HG03442 (cell line): ENCODE data around the gene CGNL1.

Experiments used
- ATAC-seq: cut with Tn5 transposase; IDR thresholded peaks from one replicate; pipeline ENCODE4 v1.9.1; 2021; ENCODE audit warnings: mild to moderate bottlenecking, moderate library complexity; ENCODE audit not compliant: unreplicated experiment

CGNL1 gene

GRCh38 chr15:57455929-57456328 is 79.6 kb downstream of the CGNL1 start:
- ATAC-seq = no peak

GRCh38 chr15:57456559-57456958 is 80.3 kb downstream of the CGNL1 start:
- no peak for ATAC-seq

- ATAC-seq = no peak
These were observed 81.4 kb downstream of the CGNL1 start for GRCh38 chr15:57457726-57458125.

GRCh38 chr15:57458356-57458781 is 82.1 kb downstream of the CGNL1 start:
- no peak for ATAC-seq

- ATAC-seq = no peak
These were observed 84.0 kb downstream of the CGNL1 start for GRCh38 chr15:57460208-57460816.

GRCh38 chr15:57461541-57461940 is 85.2 kb downstream of the CGNL1 start:
- no peak for ATAC-seq

GRCh38 chr15:57462381-57462780 is 86.1 kb downstream of the CGNL1 start:
- no peak for ATAC-seq

- no peak for ATAC-seq
These were observed 87.1 kb downstream of the CGNL1 start for GRCh38 chr15:57463360-57463759.

GRCh38 chr15:57464480-57464879 is 88.2 kb downstream of the CGNL1 start:
- ATAC-seq = no peak

GRCh38 chr15:57468486-57468885 is 92.2 kb downstream of the CGNL1 start:
- ATAC-seq = no peak

- ATAC-seq = no peak
These were observed 94.2 kb downstream of the CGNL1 start for GRCh38 chr15:57470543-57470942.

GRCh38 chr15:57472861-57473260 is 96.6 kb downstream of the CGNL1 start:
- ATAC-seq = no peak

- ATAC-seq = no peak
These were observed 100.2 kb downstream of the CGNL1 start for GRCh38 chr15:57476533-57476975.

GRCh38 chr15:57477736-57478522 is 101.6 kb downstream of the CGNL1 start:
- ATAC-seq = no peak

- ATAC-seq = no peak
These were observed 102.7 kb downstream of the CGNL1 start for GRCh38 chr15:57479005-57479404.

GRCh38 chr15:57481038-57481705 is 104.9 kb downstream of the CGNL1 start:
- no peak for ATAC-seq

GRCh38 chr15:57485869-57486268 is 109.6 kb downstream of the CGNL1 start:
- no peak for ATAC-seq

- ATAC-seq = no peak
These were observed 110.5 kb downstream of the CGNL1 start for GRCh38 chr15:57486833-57487232.

- ATAC-seq = no peak
These were observed 112.8 kb downstream of the CGNL1 start for GRCh38 chr15:57489122-57489521.

GRCh38 chr15:57493351-57493750 is 117.0 kb downstream of the CGNL1 start:
- no peak for ATAC-seq

- ATAC-seq = no peak
These were observed 118.3 kb downstream of the CGNL1 start for GRCh38 chr15:57494581-57494980.

- ATAC-seq = no peak
These were observed 118.7 kb downstream of the CGNL1 start for GRCh38 chr15:57495041-57495440.
